T-helper 22 cell (primary cell): ENCODE results near the gene CCPG1.

Experiments
- DNase-seq: peaks from one replicate; pipeline ENCODE4 v3.0.0-alpha.2; 2020; ENCODE audit warnings: low read depth

Gene CCPG1

GRCh38 chr15:55319537-55320237, 88.5 kb downstream of the CCPG1 start:
- no peak for DNase-seq

- DNase-seq = peak; percentile 65
Observed at GRCh38 chr15:55318588-55319494, 89.3 kb downstream of the CCPG1 start, which contains the start of the genes PIGB and PIGBOS1. PIGB (plus strand) TSS chr15:55319222; CDS start chr15:55319251, 29 bp downstream. PIGBOS1 (minus strand) TSS chr15:55319123; CDS start chr15:55317792, 1,331 bp downstream.
